HG02623 (cell line): ENCODE data around the gene BOC.

Experiments
- ATAC-seq: cut with Tn5 transposase; IDR thresholded peaks from one replicate; pipeline ENCODE4 v1.9.1; 2021; ENCODE audit warnings: moderate library complexity; ENCODE audit not compliant: unreplicated experiment

The BOC gene

DNA sequence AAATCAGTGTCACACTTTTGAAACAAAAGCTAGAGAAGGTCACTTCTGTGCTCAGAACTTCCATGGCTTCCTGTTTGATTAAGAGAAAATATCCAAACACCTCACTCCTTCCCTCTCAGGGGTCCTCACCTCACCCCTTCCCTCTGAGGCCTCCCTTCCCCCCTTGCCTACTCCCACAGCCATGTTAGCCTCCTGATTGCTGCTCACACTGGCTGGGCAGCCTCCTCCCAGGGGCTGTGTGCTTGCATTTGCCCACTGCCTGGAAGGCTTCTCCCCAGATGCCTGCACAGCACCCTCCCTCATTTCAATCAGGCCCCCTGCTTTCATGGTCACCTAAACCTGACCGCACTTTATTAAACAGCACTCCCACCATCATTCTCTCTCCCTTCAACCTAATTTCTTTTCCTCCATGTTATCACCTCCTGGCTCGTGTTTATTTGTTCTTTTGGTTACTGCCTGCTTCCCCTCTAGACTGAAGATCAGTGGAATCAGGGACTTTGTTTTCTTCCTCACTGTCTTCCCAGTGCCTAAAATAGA is 10.4 kb downstream of the BOC start:
- no peak for ATAC-seq

DNA sequence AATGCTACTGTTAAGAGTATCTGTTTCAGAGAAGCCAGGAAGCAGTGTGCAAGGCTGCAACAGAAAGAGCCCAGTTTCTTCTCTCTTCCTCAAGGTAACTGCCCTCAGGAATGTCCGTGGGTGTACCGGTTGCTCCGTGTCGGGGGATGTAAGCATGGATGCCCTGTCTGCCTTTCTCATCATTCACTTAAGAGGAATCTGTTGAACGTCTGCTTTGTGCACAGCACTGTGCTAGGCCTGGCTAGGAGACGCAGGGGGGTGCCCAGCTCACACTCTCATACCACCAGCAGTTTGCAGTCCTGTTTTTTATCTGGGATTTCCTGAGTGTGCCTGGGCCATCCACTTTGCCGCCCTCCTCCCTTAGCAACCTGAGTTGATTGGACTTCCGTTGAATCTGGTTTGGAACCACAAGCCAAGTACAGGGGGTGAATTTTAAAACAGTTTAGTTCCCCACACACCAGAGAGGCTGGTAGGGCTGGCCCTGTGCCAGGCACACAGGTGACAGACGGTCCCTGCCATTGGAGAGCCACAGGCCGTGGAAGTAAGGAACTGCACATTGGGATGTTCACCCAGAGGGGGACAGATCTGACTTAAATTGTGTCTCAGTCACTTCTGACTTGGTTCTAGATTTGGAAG is 11.2 kb downstream of the BOC start:
- ATAC-seq = no peak

DNA sequence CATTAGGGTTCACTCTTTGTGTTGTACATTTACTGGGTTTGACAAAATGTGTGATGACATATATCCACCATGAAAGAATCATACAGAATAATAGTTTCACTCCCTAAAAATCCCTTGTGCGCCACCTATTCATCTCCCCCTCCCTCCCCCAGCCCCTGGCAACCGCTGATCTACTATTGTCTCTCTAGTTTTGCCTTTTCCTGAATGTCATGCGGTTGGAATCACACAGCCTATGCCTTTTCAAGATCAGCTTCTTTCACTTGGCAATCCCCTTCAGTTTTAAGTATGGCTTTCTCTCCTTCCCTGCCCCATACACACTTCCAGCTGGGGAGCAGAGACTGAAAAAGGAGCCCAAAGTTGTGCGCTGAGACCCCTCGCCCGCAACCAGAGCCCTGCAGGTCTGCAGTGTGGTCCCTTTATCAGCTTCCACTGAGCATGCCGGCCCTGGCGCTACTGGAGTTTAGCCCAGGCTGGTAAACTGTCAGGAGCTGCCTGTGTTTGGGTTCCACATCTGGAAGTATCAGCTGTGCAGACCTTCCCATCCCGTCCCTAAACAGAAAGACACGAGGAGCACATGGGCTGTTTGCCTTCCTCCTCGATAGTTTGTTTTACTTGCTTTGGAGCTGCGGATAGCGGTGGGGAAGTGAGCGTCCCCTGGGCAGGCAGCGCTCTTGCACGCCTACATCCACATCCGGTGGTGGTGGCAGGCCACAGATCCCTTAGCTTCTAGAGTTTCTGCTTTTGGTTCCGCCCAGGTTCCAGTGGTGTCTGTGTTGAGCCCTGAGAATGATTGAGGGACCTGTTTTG is 12.3 kb downstream of the BOC start:
- peak; percentile 81 for ATAC-seq

DNA sequence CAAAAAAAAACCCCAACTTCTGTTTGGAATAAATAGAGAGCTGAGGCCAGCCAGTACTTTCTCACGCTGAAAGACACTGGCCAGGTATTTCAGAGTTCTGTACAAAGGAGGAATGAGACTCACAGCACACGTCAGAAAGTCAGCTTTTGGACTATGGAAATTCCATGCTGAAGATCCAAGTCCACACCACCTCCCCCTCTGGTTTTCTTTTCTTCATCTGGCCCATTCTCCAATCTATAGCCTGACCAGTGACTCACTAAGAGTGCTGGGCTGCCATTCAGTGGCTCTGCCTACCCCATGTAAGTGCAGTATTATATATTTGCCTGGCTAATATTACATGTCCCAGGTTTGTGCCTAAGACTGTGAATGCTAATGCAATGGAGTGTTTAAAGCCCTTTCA is 13.9 kb downstream of the BOC start:
- ATAC-seq = no peak

DNA sequence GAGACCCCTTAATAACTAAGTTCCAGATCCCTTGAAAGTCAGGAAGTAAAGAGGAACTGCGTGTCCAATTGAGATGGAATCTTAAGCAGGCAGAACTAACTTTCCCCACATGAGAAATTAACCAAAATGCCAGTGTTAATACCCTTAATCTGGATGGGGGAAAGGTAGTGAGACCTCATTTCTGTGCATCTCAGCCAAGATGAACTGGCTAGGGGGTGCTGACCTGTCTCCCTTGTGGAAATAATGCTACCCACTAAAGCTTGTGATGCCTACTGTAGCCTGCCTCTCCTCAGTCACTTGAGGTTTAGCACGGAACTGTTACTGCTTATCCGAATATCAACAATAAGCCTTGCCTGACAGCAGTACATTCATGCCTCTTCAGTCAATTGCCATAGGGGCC is 15.1 kb downstream of the BOC start:
- ATAC-seq = no peak

DNA sequence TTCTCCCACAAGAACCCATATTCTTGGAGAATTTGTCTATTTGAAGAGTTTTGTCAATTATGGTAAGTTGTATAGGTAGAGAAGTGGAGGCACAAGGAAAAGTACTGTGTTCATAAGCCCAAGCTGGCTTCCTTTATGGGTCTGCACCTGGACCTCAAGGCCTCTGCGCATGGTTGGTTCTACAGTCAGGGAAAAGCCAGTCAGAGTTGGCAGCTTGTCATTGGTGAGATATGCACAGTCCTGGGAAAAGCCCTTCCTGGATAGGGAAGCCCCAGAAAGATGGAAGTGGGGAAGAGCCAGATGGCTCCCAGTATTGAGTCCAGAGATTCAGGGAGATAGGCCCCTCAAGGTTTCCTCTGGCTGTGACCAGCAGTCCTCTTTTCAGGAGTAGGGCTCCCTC is 15.8 kb downstream of the BOC start:
- ATAC-seq = no peak

DNA sequence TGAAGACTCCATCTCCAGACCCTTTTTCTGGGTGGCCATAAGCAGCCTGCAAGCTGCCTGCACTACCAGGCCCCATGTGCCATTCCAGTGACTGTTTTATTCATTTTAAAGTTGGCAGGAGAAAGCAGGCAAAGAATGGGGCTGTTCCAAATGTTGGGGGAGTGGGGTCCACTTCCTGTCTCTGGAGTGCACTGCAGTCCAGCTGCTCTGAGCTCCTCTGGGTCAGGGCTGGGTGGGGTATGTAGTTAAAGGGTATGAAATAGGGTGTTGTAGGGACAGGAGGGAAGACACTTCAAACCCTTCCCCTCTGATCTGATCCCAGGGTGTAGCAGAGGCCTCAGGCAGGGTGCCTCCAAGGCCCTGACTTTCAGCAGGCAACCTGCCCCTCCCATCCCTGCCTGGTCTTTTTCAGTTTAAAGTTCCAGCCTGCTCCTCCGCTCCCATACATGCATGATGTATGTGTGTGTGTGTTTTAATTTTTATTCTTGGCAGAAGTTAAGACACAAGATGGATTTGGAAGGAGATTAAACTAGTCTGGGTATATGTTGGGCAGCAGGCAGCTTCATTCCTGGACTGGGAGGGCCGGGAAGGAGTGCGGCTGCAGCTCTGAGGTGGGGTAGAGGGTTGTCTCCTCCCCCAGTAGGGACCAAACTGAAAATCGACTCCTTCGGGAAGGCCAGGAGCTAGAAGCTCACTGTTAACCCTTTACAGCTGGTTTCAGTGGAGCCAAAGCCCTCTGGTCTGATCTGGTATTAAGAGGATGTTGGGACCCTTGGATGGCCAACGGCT is 17.3 kb downstream of the BOC start:
- no peak for ATAC-seq

DNA sequence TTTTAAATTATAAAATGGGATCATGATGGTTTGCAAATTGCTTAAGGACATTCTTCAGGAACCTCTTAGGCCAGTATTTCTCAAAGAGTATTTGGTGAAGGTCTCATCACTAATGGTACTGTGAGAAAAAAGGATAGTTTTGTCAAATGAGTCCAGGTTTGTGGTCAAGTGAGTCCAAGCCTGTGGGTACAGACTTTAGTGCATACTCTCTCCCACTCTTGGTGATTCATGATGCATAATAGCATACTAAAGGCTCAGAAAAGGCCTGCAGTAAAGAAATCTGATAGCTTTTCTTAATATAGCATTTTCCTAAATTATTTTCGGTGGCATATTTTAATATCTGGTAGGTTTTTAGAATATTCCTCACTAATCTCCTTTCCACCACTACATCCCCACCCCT is 20.0 kb downstream of the BOC start:
- ATAC-seq = no peak

DNA sequence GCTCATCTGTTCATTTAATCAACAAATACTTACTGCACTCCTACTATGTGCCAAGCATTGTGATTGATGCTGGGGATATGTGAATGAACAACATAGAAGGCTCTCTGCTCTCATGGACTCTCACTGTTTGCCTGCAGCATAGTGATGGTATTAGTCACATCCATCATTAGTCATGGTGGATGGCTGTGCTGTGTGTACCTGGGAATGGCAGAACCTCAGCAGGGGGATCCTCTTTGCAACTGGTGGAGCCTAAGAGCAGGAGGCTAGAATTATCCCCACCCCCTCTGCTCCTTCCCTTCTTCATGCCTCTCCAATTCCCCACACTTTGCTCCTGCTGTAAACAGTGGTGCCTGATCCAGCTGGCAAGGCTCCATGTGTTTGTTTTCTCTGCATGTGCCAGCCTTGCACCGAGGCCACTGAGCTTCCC is 20.5 kb downstream of the BOC start:
- no peak for ATAC-seq

DNA sequence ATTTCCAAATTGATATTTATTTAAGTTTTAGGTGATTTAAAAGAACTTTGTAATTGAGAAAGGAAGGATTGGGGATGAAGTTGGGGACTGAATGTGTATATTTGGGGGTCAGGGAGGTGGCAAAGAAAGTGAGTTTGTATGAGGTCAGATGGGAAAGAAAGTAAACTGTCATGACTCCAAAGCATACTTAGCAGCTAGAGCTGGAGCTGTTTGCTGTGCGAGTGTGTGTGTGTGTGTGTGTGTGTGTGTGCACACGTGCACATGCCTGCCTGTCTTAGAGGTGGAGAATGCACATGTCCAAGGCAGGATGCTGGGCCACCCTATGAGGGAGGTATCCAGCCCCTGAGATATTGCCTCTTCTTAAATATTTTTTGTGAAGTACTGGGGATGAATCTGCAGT is 21.0 kb downstream of the BOC start:
- no peak for ATAC-seq

DNA sequence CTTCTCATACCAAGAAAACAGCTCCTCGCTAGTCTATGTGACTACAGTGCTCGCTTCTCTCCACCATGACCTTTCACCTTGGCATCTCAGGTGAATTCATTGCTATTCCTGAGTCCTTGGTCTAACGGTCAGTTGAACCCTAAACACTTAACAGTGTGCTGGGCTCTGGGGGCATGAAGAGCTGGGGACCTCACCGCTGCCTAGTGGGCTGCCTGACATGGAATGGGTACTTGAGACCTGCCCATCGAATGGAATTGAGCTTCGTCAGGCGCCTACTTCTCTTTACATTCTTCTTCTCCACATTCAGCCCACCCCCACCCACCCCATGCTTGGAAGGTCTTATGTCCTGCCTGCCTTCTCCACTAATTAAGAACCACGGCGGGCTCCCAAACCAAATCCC is 22.1 kb downstream of the BOC start:
- ATAC-seq = no peak

DNA sequence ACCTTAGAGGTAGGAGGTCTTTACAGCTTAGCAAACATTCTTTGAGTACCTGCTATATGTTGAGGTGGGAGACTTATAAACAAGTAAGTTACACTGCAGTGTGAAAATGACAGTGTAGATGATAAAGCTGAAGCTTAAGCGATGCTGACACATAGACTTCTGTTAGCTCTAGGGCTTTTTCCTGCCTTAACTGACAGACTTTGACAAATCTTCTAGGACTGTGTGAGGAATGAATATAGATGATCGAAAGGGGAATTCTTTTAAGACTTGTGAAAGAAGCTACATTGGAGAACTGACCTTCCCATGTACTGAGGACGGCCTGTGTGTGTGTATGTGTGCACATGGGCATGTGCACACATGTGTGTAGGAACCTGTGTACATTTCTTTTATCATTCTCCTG is 22.7 kb downstream of the BOC start:
- no peak for ATAC-seq

DNA sequence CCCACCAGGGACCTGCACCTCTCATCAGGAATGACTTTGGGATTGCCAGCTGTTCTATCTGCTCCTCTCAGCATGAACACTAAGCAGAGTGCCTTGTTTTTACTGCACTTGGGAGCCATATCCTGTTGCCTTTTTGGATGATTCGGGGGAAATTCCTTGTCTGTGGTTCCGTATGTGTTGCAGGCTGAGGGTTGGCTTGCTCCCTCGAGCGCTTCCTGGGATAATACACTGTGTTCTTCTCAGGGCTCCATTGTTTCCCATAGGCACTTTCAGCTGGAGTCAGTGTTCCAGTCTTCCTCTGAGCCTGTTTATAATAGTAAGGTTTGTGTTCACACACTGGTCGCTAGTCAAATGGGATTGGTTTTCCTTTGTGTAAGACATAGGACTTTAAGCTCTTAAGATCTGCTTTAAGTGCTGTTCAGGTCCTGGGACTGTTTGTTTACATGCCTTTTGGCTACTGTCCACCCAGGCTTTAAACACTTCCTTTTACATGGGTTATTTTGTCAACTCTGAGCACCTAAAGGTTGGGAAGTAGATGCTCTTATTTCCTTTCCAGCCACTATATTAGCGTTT is 23.4 kb downstream of the BOC start:
- no peak for ATAC-seq

DNA sequence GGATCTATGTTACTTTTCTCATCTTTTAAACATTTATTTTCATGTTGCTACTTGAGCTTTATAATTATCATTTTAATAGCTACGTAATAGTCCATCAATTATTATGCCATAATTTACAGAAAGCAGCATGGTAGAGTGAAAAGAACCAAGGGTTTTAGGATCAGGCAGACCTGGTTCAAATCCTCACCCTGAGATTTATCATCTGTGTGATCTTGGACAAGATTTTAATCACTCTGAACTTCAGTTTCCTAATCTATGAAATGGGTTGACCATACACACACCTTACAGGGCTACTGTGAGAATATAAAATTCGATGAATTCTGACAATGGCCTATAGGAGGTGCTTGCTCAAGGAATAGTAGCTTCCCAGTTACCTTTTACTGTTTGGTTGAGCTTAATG is 27.1 kb downstream of the BOC start:
- ATAC-seq = no peak

DNA sequence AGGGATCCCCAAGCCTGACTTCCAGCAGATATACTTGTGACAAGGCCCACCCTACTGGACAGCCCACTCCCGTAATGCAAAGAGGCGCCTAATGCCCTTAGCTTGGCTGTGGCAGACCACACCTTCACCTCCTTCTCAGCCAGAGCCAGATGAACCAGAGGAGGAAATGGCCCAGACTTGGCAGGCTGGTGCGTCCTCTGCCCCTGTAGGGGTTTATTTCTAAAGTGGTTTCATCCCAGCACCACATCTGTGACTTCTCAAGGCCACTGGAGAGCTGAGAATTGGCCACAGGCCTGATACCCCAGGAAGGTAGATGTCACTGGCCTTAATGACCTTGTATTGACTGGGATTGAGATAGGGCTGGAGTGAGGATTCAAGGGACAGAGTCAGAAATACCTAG is 29.5 kb downstream of the BOC start:
- ATAC-seq = no peak

DNA sequence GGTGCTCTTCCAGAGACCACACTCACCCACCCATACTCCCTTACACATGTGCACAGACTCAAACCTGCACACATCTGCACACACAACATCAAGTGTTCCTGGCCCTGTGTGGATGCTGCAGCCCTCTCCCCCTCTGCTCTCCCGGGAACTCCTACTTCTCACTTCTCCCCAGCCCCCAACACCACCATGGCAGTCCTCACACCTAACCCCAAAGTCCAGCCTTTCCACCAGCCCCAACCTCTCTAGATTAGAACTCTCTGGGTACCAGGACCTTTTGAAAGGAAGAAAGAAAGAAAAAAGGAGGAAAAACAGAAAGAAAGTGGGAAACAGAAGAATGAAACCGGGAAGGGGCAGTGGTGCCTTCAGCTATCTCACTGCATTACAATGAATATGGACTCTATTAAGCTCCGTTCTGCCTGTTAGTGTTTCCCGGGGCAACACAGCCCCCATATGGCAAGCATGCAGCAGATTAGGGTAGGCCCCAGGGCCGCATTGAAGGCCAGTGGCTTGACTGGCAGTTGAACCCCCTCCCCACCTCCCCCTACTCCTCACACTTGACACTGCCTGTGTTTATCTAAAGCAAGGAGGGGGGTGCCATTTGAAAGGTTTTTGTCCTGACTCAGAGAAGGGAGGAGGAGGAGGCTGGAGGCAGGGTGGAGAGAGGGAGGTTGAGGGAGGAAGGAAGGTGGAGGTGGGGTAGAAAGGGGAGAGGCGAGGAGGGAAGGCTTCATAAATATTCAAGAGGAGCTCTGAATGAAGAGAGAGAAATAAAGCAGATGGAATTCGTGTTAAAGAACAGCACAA is 30.1 kb downstream of the BOC start:
- ATAC-seq = no peak

DNA sequence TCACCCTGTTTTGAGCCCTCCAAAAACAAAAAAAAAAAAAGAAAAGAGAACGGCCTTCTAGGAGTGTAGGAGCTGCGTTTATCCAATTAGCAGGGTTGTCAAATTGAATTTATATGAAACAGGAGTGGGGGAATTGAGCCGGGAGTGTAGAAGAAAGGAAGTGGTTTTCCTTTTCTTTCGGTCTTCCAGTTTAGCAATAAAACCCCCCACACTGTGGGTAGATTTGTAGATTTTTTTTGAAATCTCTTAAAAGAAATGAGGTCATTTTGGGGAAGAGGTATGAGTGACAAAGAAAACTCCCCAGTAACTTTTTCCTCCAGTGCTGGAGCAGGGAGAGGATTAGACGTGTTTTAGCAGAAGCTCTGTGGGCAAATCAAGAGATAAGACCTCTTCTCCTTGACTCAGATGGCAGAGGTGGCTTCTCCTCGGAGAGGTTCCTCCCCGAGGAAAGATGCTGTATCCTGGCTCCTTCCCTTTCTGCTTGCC is 30.8 kb downstream of the BOC start:
- no peak for ATAC-seq

DNA sequence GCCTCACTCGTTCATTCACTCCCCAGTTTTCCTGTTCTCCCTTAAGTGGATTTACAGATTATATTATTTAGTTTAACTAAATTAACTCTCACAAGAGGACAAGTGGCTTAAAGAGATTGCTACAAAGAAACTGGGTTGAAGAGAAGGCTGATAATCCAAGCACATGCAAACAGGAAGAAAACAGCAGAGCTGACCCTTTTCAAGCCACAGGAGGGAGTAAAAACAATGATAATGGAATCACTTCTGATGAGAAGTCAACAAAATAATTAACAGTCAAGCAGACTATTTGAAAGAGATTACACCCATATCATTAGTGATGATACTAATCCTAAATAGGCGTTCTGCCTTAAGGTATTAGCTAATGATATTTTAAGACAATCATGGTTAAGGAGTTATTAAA is 31.7 kb downstream of the BOC start:
- no peak for ATAC-seq

DNA sequence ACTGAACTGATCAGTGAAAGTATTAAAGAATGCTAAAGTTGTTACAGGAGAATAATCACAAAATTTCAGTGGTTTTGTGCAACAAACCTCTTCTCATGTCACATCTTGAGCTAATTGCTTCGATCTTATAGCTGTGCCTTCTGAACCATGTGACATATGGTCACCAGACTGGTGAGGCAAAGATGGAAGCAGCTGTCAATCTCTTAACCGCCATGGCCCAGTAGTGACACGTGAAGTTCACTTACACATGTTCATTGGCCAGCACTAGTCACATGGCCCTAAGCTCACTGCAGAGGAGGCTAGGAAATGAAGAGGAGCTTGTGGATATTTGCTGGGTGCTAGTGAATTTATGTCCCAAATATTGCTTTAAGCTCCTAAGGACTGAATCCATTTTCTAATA is 32.5 kb downstream of the BOC start:
- ATAC-seq = no peak

DNA sequence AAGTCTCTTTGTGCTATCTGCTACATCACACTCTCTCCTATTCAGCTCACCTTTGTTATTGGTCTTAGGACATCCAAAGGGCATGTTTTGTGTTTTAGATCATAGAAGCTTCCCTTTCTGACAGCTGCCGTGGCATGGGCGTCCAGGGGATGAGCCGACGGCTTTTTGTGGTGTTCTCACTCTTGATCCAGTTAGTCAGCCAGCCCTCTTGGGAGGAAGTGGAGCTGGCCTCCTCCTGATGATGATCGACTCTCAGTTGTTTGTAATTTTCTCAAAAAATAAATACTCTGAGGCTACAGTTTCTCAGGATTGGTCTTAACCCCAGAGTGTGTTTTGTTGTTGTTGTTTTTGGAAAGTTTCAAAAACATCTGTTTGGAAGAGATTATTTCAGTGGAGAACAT is 34.4 kb downstream of the BOC start:
- ATAC-seq = no peak
